BE2C (cell line): ENCODE results near the gene SASH3.
A peak's percentile ranks its signal among the peaks of the same experiment; 100 is the strongest.

Experiments
- DNase-seq: peaks from one replicate; pipeline ENCODE4 v3.0.0-alpha.2; 2020
- H3K27me3 ChIP-seq: fragments of 250-450 bp; sonication (Bioruptor Pico); 2 replicates; pipeline ENCODE4 v1.5.1; 2020; ENCODE audit warnings: mild to moderate bottlenecking
- H3K36me3 ChIP-seq: fragments of 250-450 bp; sonication (Bioruptor Pico); 2 replicates; pipeline ENCODE4 v1.5.1; 2020; ENCODE audit warnings: mild to moderate bottlenecking
- H3K4me1 ChIP-seq: fragments of 250-450 bp; sonication (Bioruptor Pico); 2 replicates; pipeline ENCODE4 v1.5.1; 2020
- H3K4me3 ChIP-seq: 2 replicates; pipeline ENCODE4 v1.5.1; 2011; ENCODE audit warnings: low read depth, low read length
- H3K9me3 ChIP-seq: fragments of 250-450 bp; sonication (Bioruptor Pico); 2 replicates; pipeline ENCODE4 v1.5.1; 2020
- TF ChIP-seq, protein P1 (sequence below): IDR thresholded peaks from 2 replicates; pipeline ENCODE4 v1.5.1; 2012; ENCODE audit warnings: mild to moderate bottlenecking, low read depth, low read length

SASH3 gene

GRCh38 chrX:129843209-129843458 lies 63.4 kb downstream of the SASH3 start:
- no peaks in the 10 kb centered on the region for H3K4me1 ChIP-seq
- no peaks in the 10 kb centered on the region for H3K27me3 ChIP-seq
- DNase-seq = no peak
- no peaks in the 10 kb centered on the region for H3K9me3 ChIP-seq
- no peaks in the 10 kb centered on the region for H3K36me3 ChIP-seq
- TF ChIP-seq, protein P1, sequence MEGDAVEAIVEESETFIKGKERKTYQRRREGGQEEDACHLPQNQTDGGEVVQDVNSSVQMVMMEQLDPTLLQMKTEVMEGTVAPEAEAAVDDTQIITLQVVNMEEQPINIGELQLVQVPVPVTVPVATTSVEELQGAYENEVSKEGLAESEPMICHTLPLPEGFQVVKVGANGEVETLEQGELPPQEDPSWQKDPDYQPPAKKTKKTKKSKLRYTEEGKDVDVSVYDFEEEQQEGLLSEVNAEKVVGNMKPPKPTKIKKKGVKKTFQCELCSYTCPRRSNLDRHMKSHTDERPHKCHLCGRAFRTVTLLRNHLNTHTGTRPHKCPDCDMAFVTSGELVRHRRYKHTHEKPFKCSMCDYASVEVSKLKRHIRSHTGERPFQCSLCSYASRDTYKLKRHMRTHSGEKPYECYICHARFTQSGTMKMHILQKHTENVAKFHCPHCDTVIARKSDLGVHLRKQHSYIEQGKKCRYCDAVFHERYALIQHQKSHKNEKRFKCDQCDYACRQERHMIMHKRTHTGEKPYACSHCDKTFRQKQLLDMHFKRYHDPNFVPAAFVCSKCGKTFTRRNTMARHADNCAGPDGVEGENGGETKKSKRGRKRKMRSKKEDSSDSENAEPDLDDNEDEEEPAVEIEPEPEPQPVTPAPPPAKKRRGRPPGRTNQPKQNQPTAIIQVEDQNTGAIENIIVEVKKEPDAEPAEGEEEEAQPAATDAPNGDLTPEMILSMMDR = no peak
- H3K4me3 ChIP-seq = peak overlapping the region; percentile 71

DNA sequence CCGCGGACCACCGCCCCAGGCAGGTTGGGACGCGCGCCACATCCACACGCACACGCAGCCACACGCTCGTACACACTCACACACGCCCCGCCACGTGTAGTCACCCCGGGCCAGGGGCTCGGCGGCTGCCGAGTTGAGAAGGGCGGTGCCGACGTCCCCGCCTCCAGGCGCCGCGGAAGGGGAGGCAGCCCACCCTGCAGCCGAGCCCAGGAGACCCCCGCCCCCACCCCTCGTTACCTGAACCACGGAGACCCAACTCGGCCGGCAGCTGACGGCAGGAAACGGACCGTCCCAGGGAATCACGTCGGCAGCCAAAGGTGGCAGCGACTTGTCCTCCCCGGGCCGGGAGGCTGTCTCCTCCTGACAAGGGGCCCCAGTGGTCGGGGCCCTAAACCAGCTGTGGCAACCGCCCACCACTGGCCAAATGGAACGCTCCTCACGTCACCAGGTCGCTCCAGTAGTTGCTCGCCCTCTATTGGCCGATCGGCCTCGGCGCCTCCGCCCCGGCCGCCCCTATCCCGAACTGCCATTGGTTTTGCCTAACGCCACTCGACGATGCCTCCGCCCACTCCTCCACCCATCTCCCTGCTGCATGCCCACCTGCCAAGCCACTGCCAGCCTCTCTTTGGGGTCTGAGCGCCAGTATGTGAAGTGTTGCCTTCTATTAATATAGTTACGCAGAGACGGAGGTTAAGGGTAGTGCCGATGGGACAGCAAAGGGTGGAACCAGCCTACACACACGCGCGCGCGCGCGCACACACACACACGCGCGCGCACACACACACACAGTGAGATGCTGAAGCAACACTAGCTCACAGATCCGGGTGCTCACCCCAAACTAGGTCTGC lies 63.9 kb downstream of the SASH3 start, which contains the start of gene ZDHHC9:
TSS of gene ZDHHC9 (minus strand) at position 428 of the 848 bp plus-strand sequence. CDS start 1,941 bp downstream, outside the sequence.
- Histone ChIP-seq H3K4me3 (peak within 1 kb of the TSS; percentile 71), H3K4me1 (no peaks in the 10 kb centered on the region), H3K36me3 (no peaks in the 10 kb centered on the region), H3K27me3 (no peaks in the 10 kb centered on the region), H3K9me3 (no peaks in the 10 kb centered on the region)
- TF ChIP-seq, protein P1 = no peak
- DNase-seq = peak; percentile 88
